ENCODE data around the gene FGF2.

DNA sequence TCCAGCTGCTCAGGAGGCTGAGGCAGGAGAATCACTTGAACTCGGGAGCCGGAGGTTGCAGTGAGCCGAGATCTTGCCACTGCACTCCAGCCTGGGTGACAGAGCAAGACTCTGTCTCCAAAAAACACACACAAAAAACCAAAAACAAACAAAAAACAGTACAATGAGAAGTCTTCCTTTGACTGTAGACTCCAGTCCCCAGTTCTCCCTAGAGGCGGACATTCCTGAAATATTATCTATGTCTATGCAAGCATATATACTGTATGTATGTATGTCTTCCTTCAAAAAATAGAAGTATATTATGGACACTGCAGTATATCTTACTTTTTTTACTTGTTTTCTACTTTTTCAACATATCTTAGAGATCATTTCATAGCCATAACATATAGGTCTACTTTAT, 10.2 kb upstream of the FGF2 start:
- no peak for TF ChIP-seq CTCF (IDR thresholded peaks at IDR 0.05)
- no peak for TF ChIP-seq ESRRA (CRISPR knock-in tag; IDR thresholded peaks at IDR 0.05; ENCODE audit: borderline replicate concordance)
- no peak for TF ChIP-seq MAX (CRISPR knock-in tag; IDR thresholded peaks at IDR 0.05)
